ENCODE data around the gene SLC16A11. TPM values are rescaled to one million over a fixed set of nuclear protein-coding genes. Genes with fewer than 3 reads are reported as not detected.
"Not testable (repeated sequence)": the region's sequence is repeated elsewhere in the genome, so short reads cannot be mapped to it uniquely, and the experiment has no call there.

The SLC16A11 gene, protein sequence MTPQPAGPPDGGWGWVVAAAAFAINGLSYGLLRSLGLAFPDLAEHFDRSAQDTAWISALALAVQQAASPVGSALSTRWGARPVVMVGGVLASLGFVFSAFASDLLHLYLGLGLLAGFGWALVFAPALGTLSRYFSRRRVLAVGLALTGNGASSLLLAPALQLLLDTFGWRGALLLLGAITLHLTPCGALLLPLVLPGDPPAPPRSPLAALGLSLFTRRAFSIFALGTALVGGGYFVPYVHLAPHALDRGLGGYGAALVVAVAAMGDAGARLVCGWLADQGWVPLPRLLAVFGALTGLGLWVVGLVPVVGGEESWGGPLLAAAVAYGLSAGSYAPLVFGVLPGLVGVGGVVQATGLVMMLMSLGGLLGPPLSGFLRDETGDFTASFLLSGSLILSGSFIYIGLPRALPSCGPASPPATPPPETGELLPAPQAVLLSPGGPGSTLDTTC
- not detected in 2 replicates for total RNA-seq

DNA sequence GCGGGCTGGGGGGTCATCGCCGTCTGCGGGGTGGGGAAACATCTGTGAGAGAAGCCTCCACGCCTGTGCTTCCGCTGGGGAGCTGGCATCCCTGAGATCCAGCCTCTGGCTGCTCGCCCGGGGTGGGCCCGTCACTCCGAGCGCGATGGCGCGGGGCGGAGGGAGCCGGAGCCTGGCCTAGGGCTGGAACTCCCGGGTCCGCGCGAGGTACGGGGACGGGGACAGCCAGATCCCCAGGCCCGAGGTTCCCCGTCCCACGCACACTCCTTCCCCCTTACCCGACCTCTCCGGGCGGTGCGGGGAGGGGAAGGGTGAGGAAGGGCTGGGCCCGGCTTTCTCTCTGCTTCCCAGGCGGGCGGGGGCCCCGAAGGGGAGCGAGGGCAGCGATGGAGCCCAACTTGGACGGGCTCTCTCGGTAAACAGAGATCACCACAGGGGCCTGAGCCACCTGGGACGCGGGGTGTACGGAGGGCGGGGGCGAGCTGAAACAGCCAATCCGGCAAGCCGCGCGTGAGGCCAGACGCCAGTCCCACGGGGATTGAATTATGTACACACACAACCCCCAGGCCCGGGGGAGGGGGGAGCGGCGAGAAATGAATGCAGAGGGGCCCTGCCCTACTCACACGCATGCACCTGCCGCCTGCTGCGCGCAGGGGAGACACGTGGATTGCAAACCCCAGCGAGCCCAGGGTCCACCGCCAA, at the start of gene SLC16A11:
Gene SLC16A11 (minus strand): TSS at position 596 of the 702 bp plus-strand sequence. CDS start 579 bp downstream, at position 17.
- TF ChIP-seq, protein P1, sequence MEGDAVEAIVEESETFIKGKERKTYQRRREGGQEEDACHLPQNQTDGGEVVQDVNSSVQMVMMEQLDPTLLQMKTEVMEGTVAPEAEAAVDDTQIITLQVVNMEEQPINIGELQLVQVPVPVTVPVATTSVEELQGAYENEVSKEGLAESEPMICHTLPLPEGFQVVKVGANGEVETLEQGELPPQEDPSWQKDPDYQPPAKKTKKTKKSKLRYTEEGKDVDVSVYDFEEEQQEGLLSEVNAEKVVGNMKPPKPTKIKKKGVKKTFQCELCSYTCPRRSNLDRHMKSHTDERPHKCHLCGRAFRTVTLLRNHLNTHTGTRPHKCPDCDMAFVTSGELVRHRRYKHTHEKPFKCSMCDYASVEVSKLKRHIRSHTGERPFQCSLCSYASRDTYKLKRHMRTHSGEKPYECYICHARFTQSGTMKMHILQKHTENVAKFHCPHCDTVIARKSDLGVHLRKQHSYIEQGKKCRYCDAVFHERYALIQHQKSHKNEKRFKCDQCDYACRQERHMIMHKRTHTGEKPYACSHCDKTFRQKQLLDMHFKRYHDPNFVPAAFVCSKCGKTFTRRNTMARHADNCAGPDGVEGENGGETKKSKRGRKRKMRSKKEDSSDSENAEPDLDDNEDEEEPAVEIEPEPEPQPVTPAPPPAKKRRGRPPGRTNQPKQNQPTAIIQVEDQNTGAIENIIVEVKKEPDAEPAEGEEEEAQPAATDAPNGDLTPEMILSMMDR (IDR thresholded peaks at IDR 0.05; ENCODE audit: insufficient read depth, low read depth, low read length), result no peak
- DNase-seq (ENCODE audit: low read depth), result no peak
- peak within 1 kb of the TSS; percentile 50 for H3K4me3 ChIP-seq (ENCODE audit: low read depth, low read length)

DNA sequence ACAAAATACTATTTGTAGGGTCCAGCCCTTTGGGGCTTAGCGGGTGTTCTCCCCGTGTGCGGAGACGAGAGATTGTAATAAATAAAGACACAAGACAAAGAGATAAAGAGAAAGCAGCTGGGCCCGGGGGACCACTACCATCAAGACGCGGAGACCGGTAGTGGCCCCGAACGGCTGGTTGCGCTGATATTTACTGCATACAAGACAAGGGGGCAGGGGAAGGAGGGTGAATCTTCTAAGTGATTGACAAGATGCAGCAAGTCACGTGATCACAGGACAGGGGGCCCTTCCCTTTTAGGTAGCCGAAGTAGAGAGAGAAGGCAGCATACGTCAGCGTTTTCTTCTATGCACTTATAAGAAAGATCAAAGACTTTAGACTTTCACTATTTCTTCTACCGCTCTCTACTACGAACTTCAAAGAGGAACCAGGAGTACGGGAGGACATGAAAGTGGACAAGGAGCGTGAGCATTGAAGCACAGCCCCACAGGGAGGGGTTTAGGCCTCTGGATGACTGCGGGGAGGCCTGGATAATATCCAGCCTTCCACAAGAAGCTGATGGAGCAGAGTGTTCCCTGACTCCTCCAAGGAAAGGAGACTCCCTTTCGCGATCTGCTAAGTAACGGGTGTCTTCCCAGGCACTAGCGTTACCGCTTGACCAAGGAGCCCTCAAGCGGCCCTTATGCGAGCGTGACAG, 47.6 kb upstream of the SLC16A11 start:
- DNase-seq (ENCODE audit: low read depth), result not testable (repeated sequence)

DNA sequence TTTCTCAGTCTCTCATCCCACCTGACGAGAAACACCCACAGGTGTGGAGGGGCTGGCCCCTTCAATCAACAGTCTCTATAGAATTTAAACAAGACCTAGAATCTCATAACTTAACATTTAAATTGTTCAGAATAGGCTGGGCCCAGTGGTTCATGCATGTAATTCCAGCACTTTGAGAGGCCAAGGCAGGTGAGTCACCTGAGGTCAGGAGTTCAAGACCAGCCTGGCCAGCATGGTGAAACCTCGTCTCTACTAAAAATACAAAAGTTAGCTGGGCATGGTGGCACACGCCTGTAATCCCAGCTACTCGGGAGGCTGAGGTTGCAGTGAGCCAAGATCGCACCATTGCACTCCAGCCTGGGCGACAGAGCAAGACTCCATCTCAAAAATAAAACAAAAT, 45.7 kb upstream of the SLC16A11 start:
- not testable (repeated sequence) for DNase-seq (ENCODE audit: low read depth); H3K4me3 ChIP-seq (ENCODE audit: low read depth, low read length)

More for the DNA sequence above, 47.6 kb upstream of the SLC16A11 start:
- H3K4me3 ChIP-seq (ENCODE audit: low read depth, low read length), result peak overlapping the region; percentile 10

DNA sequence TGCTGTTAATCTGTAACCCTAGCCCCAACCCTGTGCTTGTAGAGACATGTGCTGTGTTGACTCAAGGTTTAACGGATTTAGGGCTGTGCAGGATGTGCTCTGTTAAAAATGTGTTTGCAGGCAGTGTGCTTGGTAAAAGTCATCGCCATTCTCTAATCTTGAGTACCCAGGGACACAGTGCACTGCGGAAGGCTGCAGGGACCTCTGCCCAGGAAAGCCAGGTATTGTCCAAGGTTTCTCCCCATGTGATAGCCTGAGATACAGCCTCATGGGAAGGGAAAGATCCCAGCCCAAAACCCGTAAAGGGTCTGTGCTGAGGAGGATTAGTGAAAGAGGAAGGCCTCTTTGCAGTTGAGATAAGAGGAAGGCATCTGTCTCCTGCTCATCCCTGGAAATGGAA, 44.5 kb upstream of the SLC16A11 start:
- DNase-seq (ENCODE audit: low read depth); H3K4me3 ChIP-seq (ENCODE audit: low read depth, low read length): not testable (repeated sequence)

DNA sequence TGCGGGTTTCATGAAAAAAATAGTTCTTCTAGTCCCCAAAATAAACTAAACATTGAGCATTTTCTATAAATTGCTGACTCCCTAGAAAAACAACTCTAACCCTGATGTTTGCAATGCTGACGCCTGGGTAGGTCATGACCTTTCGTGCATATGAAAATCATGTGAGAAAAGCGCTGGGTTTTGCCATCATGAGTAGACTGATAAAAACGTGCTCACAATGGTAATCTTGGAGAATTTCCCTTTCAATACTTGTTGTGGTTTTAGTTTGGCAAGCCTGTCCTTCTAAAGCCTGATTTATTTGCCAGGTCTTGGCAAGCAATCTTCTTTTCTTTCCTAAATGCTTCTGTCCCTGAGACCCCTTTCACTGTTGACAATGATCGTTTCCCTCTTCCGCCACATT, 40.2 kb upstream of the SLC16A11 start:
- DNase-seq (ENCODE audit: low read depth), result no peak
- H3K4me3 ChIP-seq (ENCODE audit: low read depth, low read length), result no peak overlapping the region
- TF ChIP-seq, protein P1 (IDR thresholded peaks at IDR 0.05; ENCODE audit: insufficient read depth, low read depth, low read length), result no peak

DNA sequence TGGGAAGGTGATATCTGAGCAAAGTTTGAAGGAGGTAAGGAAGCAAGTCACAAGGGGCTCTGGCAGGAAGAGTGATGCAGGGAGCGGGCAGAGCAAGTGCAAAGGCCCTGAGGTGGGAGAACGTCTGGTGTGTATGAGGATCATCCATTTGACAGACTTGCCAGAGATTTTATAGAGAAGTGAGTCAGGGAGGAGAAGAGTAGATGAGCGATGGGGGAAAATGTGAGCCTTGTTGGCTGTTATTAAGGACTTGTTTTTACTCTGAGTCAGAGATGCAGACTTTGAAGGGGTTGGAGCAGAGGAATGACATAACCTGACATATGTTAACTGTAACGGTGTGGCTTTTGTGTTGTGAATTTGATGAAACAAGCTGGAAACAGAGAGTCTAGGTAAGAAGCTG, 39.7 kb upstream of the SLC16A11 start:
- DNase-seq (ENCODE audit: low read depth), result no peak
- TF ChIP-seq, protein P1 (IDR thresholded peaks at IDR 0.05; ENCODE audit: insufficient read depth, low read depth, low read length), result no peak
- H3K4me3 ChIP-seq (ENCODE audit: low read depth, low read length), result no peak overlapping the region

DNA sequence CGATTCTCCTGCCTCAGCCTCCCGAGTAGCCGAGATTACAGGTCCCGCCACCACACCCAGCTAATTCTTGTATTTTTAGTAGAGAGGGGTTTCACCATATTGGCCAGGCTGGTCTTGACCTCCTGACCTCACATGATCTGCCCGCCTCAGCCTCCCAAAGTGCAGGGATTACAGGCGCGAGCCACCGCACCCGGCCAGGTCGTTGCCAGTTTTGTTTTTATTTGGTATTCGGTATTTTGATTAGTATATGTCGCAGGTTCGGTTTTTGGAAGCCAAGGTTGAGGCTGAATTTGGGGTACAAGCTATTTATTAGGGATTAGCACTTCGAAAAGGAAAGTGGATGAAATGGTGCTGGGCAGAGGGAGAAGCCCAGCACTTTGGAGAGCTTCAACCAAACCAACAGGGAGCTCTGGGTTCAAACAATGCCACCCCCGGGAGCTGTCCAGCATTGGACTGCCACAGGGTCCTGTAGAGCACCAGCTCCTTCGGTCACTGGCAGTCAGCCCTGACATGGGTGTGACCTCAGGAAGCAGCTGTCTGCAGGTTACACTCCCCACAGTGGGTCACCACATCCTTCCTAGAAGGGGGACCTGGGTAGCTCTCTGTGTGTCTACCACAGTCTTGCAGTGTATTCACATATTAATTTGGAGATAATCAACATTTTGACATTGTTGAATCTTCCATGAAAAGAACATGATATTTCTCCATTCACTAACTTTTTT, 37.6 kb upstream of the SLC16A11 start:
- TF ChIP-seq, protein P1 (IDR thresholded peaks at IDR 0.05; ENCODE audit: insufficient read depth, low read depth, low read length), result no peak
- no peak for DNase-seq (ENCODE audit: low read depth)
- H3K4me3 ChIP-seq (ENCODE audit: low read depth, low read length), result no peak overlapping the region
